Mesothelial cell of epicardium (in vitro differentiated cells): ENCODE data around the gene MMD. TPM values are rescaled to one million over a fixed set of nuclear protein-coding genes. Genes with fewer than 3 reads are reported as not detected.
"Not testable (repeated sequence)": the region's sequence is repeated elsewhere in the genome, so short reads cannot be mapped to it uniquely, and the experiment has no call there.

ENCODE experiments used
- DNase-seq, 2 experiments: peaks; one replicate each; pipeline ENCODE4 v3.0.0; 2021; ENCODE audit warnings: low spot score in 2 of 2; ENCODE audit not compliant: unreplicated experiment in 2 of 2
- H3K27ac Mint-ChIP-seq: 2 replicates; pipeline ENCODE4 v1.8.0; 2021; ENCODE audit warnings: mixed read lengths
- H3K27me3 Mint-ChIP-seq: 2 replicates; pipeline ENCODE4 v1.8.0; 2021; ENCODE audit warnings: low read depth, mixed read lengths
- H3K36me3 Mint-ChIP-seq: 2 replicates; pipeline ENCODE4 v1.8.0; 2021; ENCODE audit warnings: mixed read lengths
- H3K4me1 Mint-ChIP-seq: 2 replicates; pipeline ENCODE4 v1.8.0; 2021; ENCODE audit warnings: mixed read lengths
- H3K4me3 Mint-ChIP-seq: 2 replicates; pipeline ENCODE4 v1.8.0; 2021; ENCODE audit warnings: mild to moderate bottlenecking, moderate library complexity, mixed read lengths
- H3K9me3 Mint-ChIP-seq: 2 replicates; pipeline ENCODE4 v1.8.0; 2021; ENCODE audit warnings: mixed read lengths
- CTCF ChIP-seq: fragments of 200-600 bp; sonication (generic); IDR thresholded peaks from one replicate; pipeline ENCODE4 v1.5.0; 2021; ENCODE audit warnings: antibody characterized with exemption; ENCODE audit not compliant: unreplicated experiment
- total RNA-seq: library from RNA; stranded (reverse); gene quantifications from 3 replicates; pipeline ENCODE4 v1.2.1, GENCODE V29; 2021

Gene MMD
- total RNA-seq, 1 donor from 2014 or later, result 36.6 TPM

- H3K27me3 Mint-ChIP-seq, result no peaks in the 10 kb centered on the region
- H3K9me3 Mint-ChIP-seq, result peaks cover 7% of the 10 kb centered on the region
- peaks cover 41% of the 10 kb centered on the region for H3K36me3 Mint-ChIP-seq
- no peak overlapping the region for H3K27ac Mint-ChIP-seq
- no peak overlapping the region for H3K4me3 Mint-ChIP-seq
- no peaks in the 10 kb centered on the region for H3K4me1 Mint-ChIP-seq
- no peak for TF ChIP-seq CTCF
- DNase-seq, result no peak
Observed at GRCh38 chr17:55395803-55396505, 25.7 kb downstream of the MMD start.

GRCh38 chr17:55394357-55395021 is 27.1 kb downstream of the MMD start:
- H3K4me1 Mint-ChIP-seq, result no peaks in the 10 kb centered on the region
- TF ChIP-seq CTCF, result no peak

GRCh38 chr17:55391764-55392467 is 29.7 kb downstream of the MMD start:
- Mint-ChIP-seq H3K36me3 (peaks cover 16% of the 10 kb centered on the region), H3K4me3 (no peak overlapping the region), H3K27me3 (no peaks in the 10 kb centered on the region), H3K9me3 (no peaks in the 10 kb centered on the region), H3K4me1 (peaks cover 5% of the 10 kb centered on the region), H3K27ac (peak overlapping the region; percentile 23)
- DNase-seq, result no peak
- no peak for TF ChIP-seq CTCF

More at GRCh38 chr17:55394357-55395021, 27.1 kb downstream of the MMD start:
- no peak for DNase-seq
- Mint-ChIP-seq H3K4me3 (no peak overlapping the region), H3K36me3 (peaks cover 34% of the 10 kb centered on the region), H3K27ac (no peak overlapping the region), H3K27me3 (no peaks in the 10 kb centered on the region), H3K9me3 (peaks cover 7% of the 10 kb centered on the region)

GRCh38 chr17:55391244-55391757 is 30.3 kb downstream of the MMD start:
- H3K27me3 Mint-ChIP-seq, result no peaks in the 10 kb centered on the region
- H3K9me3 Mint-ChIP-seq, result no peaks in the 10 kb centered on the region
- H3K4me3 Mint-ChIP-seq, result no peak overlapping the region
- H3K4me1 Mint-ChIP-seq, result peaks cover 7% of the 10 kb centered on the region
- TF ChIP-seq CTCF, result no peak
- no peak overlapping the region for H3K27ac Mint-ChIP-seq
- H3K36me3 Mint-ChIP-seq, result peaks cover 13% of the 10 kb centered on the region
- no peak for DNase-seq

GRCh38 chr17:55390364-55390977 is 31.2 kb downstream of the MMD start:
- H3K4me1 Mint-ChIP-seq, result peaks cover 7% of the 10 kb centered on the region
- no peaks in the 10 kb centered on the region for H3K9me3 Mint-ChIP-seq
- peaks cover 13% of the 10 kb centered on the region for H3K36me3 Mint-ChIP-seq
- DNase-seq, result no peak
- no peak for TF ChIP-seq CTCF
- H3K27ac Mint-ChIP-seq, result no peak overlapping the region
- H3K4me3 Mint-ChIP-seq, result no peak overlapping the region
- no peaks in the 10 kb centered on the region for H3K27me3 Mint-ChIP-seq

GRCh38 chr17:55389715-55390114 is 31.9 kb downstream of the MMD start:
- not testable (repeated sequence) for H3K27me3 Mint-ChIP-seq, H3K27ac Mint-ChIP-seq, H3K4me1 Mint-ChIP-seq, H3K9me3 Mint-ChIP-seq, DNase-seq, H3K4me3 Mint-ChIP-seq
- H3K36me3 Mint-ChIP-seq, result peaks cover 13% of the 10 kb centered on the region
